Measurements from ENCODE around the gene SYK. TPM values are rescaled to one million over a fixed set of nuclear protein-coding genes. Genes with fewer than 3 reads are reported as not detected.

Gene SYK
- total RNA-seq, 3 donors from 2014 or later (not counting 1 experiment from before 2014, with no cell fraction given) = 75.5 to 104 (median 78.0) TPM

DNA sequence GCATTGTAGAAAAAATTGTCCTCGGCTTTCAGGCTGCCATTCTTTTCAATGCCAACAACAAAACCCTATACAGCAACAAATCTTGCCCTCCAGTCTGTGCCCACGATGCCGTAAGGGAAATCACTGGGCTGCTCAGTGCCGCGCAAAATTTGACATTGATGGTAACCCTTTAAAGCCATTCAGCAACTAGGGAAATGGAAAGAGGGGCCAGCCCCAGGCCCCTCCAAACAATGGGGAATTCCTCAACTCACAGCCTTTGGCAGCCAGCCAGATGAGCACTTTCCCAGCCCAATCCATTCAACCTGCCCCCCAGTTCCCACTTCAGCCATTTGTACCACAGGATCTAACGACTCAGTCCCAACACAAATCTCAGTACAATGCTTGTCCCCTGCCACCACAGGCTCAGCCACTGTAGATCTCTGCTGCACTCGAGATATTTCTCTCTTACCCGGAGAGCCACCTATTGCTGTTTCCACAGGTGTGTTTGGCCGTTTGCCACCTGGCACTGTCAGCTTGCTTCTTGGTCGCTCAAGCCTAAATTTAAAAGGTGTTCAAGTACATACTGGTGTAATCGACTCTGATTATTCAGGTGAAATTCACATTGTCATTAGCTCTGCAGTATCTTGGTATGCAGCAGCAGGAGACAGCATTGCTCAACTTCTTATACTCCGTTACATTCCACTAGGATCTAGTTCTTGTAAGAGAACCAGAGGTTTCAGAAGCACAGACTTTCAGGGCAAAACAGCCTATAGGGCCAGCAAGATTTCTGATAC lies 103.3 kb downstream of the SYK start:
- H3K4me3 Mint-ChIP-seq = no peak overlapping the region

DNA sequence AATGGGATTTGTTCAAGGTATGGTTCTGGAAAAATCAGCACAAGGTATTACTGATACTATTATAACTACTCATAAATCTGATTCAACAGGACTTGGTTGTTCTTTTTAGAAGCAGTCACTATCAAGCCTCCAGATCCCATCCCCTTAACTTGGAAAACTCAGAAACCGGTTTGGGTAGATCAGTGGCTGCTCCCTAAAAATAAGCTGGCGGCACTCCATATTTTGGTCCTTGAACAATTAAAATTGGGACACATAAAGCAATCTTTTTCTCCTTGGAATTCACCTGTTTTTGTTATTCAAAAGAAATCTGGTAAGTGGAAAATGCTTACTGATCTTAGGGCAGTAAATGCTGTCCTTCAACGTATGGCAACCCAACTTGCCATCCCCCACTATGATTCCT lies 104.2 kb downstream of the SYK start:
- Histone ChIP-seq H3K36me3 (ENCODE audit: control insufficient read depth, insufficient read depth, low read length) (no peaks in the 10 kb centered on the region), H3K4me1 (ENCODE audit: control insufficient read depth, insufficient read depth, low read length) (no peaks in the 10 kb centered on the region), H3K9me3 (ENCODE audit: control insufficient read depth, insufficient read depth, low read length) (no peaks in the 10 kb centered on the region), H3K27ac (ENCODE audit: low read length) (no peak overlapping the region), H3K27me3 (ENCODE audit: control insufficient read depth, insufficient read depth, low read length) (no peaks in the 10 kb centered on the region), H3K4me3 (ENCODE audit: low read length) (no peak overlapping the region)
- no peaks in the 10 kb centered on the region for H3K9me3 Mint-ChIP-seq
- no peak for DNase-seq
- H3K27me3 Mint-ChIP-seq (ENCODE audit: low read depth in 2 of 2) = no peaks in the 10 kb centered on the region
- 92% methylated on average over 3 of the region's 3 CpGs for WGBS (ENCODE audit: insufficient coverage)
- H3K4me1 Mint-ChIP-seq = peaks cover 11 to 24% of the 10 kb centered on the region in 2 donors
- H3K27ac Mint-ChIP-seq = no peak overlapping the region
- no peak for ATAC-seq
- intact Hi-C loops (cut with micrococcal nuclease) = no loop called here
- no peaks in the 10 kb centered on the region for H3K36me3 Mint-ChIP-seq
- no peak overlapping the region for H3K4me3 Mint-ChIP-seq
- TF ChIP-seq, protein P1, sequence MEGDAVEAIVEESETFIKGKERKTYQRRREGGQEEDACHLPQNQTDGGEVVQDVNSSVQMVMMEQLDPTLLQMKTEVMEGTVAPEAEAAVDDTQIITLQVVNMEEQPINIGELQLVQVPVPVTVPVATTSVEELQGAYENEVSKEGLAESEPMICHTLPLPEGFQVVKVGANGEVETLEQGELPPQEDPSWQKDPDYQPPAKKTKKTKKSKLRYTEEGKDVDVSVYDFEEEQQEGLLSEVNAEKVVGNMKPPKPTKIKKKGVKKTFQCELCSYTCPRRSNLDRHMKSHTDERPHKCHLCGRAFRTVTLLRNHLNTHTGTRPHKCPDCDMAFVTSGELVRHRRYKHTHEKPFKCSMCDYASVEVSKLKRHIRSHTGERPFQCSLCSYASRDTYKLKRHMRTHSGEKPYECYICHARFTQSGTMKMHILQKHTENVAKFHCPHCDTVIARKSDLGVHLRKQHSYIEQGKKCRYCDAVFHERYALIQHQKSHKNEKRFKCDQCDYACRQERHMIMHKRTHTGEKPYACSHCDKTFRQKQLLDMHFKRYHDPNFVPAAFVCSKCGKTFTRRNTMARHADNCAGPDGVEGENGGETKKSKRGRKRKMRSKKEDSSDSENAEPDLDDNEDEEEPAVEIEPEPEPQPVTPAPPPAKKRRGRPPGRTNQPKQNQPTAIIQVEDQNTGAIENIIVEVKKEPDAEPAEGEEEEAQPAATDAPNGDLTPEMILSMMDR (IDR thresholded peaks at IDR 0.05) = no peak

More for the DNA sequence above, 103.3 kb downstream of the SYK start:
- H3K27me3 ChIP-seq (ENCODE audit: control insufficient read depth, insufficient read depth, low read length) = no peaks in the 10 kb centered on the region
- H3K27ac Mint-ChIP-seq = no peak overlapping the region
- H3K4me1 Mint-ChIP-seq = peaks cover 11 to 24% of the 10 kb centered on the region in 2 donors
- no peaks in the 10 kb centered on the region for H3K36me3 Mint-ChIP-seq
- no peaks in the 10 kb centered on the region for H3K9me3 ChIP-seq (ENCODE audit: control insufficient read depth, insufficient read depth, low read length)
- H3K4me3 ChIP-seq (ENCODE audit: low read length) = no peak overlapping the region
- no peaks in the 10 kb centered on the region for H3K9me3 Mint-ChIP-seq
- H3K36me3 ChIP-seq (ENCODE audit: control insufficient read depth, insufficient read depth, low read length) = no peaks in the 10 kb centered on the region
- H3K4me1 ChIP-seq (ENCODE audit: control insufficient read depth, insufficient read depth, low read length) = no peaks in the 10 kb centered on the region
- H3K27ac ChIP-seq (ENCODE audit: low read length) = no peak overlapping the region
- intact Hi-C loops (cut with micrococcal nuclease) = no loop called here
- ATAC-seq = no peak
- DNase-seq = no peak
- WGBS (ENCODE audit: insufficient coverage) = 80% methylated on average over 12 of the region's 12 CpGs
- H3K27me3 Mint-ChIP-seq (ENCODE audit: low read depth in 2 of 2) = no peaks in the 10 kb centered on the region
- TF ChIP-seq, protein P1 (IDR thresholded peaks at IDR 0.05) = no peak

DNA sequence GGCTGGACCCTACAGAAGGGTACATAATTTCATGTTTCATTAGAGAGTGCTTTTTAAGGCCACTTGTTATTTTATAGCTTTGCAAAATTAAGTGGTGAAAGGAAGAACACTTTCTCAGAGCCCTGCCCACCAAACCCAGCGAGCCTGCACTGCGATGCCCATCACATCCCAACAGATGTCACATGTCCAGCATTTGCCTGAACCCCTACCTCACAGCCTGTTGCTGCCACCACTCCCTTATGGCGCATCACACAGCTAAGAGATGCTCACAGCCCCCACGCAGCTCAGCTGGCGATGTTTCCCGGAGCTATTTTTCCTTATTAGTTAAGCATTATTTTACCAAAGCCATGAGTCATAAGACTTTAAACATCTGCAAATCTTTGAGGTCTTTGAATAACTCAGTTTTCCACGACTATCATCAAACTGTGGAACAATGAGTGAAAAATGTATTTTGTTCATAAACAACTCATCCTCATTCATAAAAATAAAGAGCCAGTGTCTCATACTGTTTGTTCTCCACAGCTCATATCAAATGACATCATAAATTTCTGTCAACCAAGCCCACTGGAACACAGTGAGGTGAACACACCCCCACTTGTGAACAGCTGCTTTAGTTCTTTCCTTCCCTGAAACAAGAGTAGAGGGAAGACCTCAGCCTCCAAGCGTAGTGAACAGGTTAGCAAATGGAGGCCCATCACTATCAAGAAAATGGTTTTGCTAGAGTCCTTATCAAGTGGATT lies 104.9 kb downstream of the SYK start:
- no peaks in the 10 kb centered on the region for H3K27me3 Mint-ChIP-seq (ENCODE audit: low read depth in 2 of 2)
- no peak overlapping the region for H3K27ac ChIP-seq (ENCODE audit: low read length)
- no peaks in the 10 kb centered on the region for H3K36me3 Mint-ChIP-seq
- no peaks in the 10 kb centered on the region for H3K9me3 Mint-ChIP-seq
- DNase-seq (no peak), ATAC-seq (no peak)
- no peaks in the 10 kb centered on the region for H3K36me3 ChIP-seq (ENCODE audit: control insufficient read depth, insufficient read depth, low read length)
- no peak overlapping the region for H3K4me3 Mint-ChIP-seq
- H3K4me3 ChIP-seq (ENCODE audit: low read length) = no peak overlapping the region
- 95% methylated on average over 7 of the region's 8 CpGs for WGBS (ENCODE audit: insufficient coverage)
- no peak overlapping the region for H3K27ac Mint-ChIP-seq
- intact Hi-C loops (cut with micrococcal nuclease) = no loop called here
- H3K4me1 Mint-ChIP-seq = peaks cover 11 to 24% of the 10 kb centered on the region in 2 donors
- TF ChIP-seq, protein P1 (IDR thresholded peaks at IDR 0.05) = no peak
- no peaks in the 10 kb centered on the region for H3K27me3 ChIP-seq (ENCODE audit: control insufficient read depth, insufficient read depth, low read length)
- H3K9me3 ChIP-seq (ENCODE audit: control insufficient read depth, insufficient read depth, low read length) = no peaks in the 10 kb centered on the region
- H3K4me1 ChIP-seq (ENCODE audit: control insufficient read depth, insufficient read depth, low read length) = no peaks in the 10 kb centered on the region

Data from natural killer cell (primary cell).